HG02938 (cell line): ENCODE measurements around the gene FSTL4.

ENCODE experiments used
- ATAC-seq: cut with Tn5 transposase; IDR thresholded peaks from one replicate; pipeline ENCODE4 v1.9.1; 2021; ENCODE audit warnings: mild to moderate bottlenecking, moderate library complexity; ENCODE audit not compliant: unreplicated experiment

Gene FSTL4

GRCh38 chr5:133520991-133521706 lies 91.2 kb downstream of the FSTL4 start:
- ATAC-seq, result no peak

GRCh38 chr5:133520062-133520461 lies 92.3 kb downstream of the FSTL4 start:
- ATAC-seq, result no peak

GRCh38 chr5:133519191-133519590 lies 93.2 kb downstream of the FSTL4 start:
- no peak for ATAC-seq

GRCh38 chr5:133514456-133514855 lies 97.9 kb downstream of the FSTL4 start:
- ATAC-seq, result no peak

- ATAC-seq, result no peak
Measured at GRCh38 chr5:133512896-133513295, 99.4 kb downstream of the FSTL4 start.

- ATAC-seq, result no peak
Measured at GRCh38 chr5:133511653-133512235, 100.6 kb downstream of the FSTL4 start.

- ATAC-seq, result no peak
Measured at GRCh38 chr5:133510634-133511262, 101.6 kb downstream of the FSTL4 start.

GRCh38 chr5:133509742-133510079 lies 102.6 kb downstream of the FSTL4 start:
- no peak for ATAC-seq

GRCh38 chr5:133508845-133509741 lies 103.2 kb downstream of the FSTL4 start:
- no peak for ATAC-seq

GRCh38 chr5:133508331-133508730 lies 104.0 kb downstream of the FSTL4 start:
- ATAC-seq, result no peak

GRCh38 chr5:133506181-133506580 lies 106.2 kb downstream of the FSTL4 start:
- ATAC-seq, result no peak

- no peak for ATAC-seq
Measured at GRCh38 chr5:133503511-133503910, 108.8 kb downstream of the FSTL4 start.

GRCh38 chr5:133499895-133500294 lies 112.4 kb downstream of the FSTL4 start:
- ATAC-seq, result no peak

- ATAC-seq, result no peak
Measured at GRCh38 chr5:133497608-133498348, 114.6 kb downstream of the FSTL4 start.

- no peak for ATAC-seq
Measured at GRCh38 chr5:133496631-133497030, 115.7 kb downstream of the FSTL4 start.

GRCh38 chr5:133494923-133495246 lies 117.5 kb downstream of the FSTL4 start:
- ATAC-seq, result no peak

GRCh38 chr5:133494232-133494922 lies 118.0 kb downstream of the FSTL4 start:
- ATAC-seq, result no peak

GRCh38 chr5:133489632-133490031 lies 122.7 kb downstream of the FSTL4 start:
- ATAC-seq, result no peak

- ATAC-seq, result no peak
Measured at GRCh38 chr5:133487093-133487492, 125.2 kb downstream of the FSTL4 start.

GRCh38 chr5:133485468-133485867 lies 126.9 kb downstream of the FSTL4 start:
- ATAC-seq, result no peak
